ENCODE data around the gene HOXA10.

HOXA10 gene

DNA sequence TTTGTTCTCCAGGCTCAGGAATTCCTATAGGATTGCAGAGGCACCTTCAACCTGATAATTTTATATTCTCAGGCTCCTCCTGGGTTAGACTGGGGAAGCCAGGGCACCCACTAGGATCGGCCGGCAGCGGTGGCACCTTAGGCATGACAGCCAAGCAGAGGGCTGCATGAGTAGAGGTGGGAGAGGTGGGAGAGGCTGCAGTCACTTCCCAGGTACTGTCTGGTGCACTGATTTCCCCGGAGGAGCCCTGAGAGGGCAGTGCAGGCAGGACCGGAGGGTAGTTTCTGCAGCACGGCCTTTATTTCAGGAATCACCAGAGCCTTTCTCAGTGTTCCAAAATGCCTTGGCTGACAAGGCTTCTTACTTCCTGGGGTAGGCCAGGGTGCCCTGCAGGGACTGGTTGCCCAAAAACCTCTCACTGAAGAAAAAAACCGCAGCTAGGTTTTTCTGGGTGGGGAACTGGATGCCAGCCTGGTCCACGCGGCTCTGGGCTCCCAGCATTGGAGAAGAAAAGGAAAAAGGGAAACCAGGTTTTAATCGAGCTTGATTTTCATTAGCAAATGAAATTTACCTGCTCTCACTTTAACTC lies 29.3 kb upstream of the HOXA10 start:
- FAIRE-seq, result no peak

DNA sequence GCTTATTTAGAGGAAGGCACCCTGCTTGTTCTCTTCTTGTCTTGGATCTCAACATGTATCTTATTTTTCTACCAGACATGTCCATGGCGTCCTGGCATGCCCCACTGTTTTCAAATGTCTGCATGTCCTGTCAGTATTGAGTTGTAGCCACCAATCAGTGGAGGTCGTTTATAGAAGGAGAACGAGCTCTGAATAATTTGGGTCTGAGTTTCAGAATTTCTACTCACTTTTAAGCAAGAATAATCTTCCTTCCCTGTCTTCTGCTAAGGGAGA lies 28.7 kb upstream of the HOXA10 start:
- FAIRE-seq, result no peak

DNA sequence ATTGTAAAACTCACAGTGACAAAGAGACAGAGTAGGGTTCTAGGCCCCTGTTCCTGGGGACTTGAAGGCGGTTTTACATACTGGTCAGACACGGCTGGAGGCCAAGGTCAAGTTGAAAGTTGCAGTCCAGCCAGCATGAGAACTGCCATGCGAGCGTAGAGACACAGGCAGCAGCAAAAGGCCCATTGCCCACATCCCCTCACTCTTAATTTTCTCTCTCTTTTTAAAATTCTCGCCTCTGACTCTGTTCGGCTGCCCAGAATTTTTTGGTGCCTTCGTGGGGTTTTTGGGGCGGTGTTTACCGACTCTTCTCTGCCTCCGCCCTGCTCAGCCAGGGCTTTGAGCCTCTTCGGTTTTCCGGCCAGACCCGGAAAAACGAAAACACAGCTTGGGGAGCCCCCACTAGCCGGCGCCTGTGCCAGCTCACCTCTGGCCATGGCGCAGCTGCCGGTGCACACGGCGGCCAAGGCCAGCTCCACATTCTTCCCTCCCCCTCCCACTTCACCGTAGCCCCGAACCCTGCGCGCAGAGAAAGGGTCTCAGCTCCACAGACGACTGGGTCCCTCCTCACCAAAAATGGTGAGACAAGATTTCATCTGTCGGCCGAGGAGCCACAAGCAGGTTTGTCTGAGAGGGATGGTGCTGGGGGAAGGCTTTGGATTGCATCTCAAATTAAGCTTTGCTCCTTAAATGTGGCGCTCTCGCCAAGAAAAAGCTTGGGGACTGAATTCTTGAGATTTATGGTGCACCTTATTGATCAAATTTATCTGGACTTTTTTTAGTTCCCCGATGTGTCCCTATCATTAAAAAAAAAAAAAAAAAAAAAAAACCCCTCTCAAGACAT lies 28.1 kb upstream of the HOXA10 start:
- no peak for FAIRE-seq

DNA sequence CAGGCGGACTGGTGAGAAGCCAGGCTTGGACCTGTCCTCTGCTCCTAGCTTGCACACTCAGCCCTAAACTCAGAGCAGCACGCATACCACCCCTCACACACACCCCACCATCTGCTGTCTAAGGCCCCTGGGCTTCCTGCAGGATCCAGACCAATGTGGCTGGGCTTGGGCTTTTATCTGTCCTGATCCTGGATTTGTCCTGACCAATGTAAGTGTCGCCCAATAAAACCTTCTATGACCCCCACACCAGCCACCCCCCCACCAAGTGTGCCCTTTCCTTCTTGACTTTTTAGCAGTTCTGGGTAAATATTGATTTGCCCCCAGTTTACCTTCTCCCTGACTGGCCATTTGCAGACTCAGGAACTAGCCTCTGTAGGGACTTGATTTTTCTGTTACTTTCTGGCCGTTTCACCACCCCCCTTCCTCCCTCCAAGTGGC lies 27.5 kb upstream of the HOXA10 start:
- no peak for FAIRE-seq

DNA sequence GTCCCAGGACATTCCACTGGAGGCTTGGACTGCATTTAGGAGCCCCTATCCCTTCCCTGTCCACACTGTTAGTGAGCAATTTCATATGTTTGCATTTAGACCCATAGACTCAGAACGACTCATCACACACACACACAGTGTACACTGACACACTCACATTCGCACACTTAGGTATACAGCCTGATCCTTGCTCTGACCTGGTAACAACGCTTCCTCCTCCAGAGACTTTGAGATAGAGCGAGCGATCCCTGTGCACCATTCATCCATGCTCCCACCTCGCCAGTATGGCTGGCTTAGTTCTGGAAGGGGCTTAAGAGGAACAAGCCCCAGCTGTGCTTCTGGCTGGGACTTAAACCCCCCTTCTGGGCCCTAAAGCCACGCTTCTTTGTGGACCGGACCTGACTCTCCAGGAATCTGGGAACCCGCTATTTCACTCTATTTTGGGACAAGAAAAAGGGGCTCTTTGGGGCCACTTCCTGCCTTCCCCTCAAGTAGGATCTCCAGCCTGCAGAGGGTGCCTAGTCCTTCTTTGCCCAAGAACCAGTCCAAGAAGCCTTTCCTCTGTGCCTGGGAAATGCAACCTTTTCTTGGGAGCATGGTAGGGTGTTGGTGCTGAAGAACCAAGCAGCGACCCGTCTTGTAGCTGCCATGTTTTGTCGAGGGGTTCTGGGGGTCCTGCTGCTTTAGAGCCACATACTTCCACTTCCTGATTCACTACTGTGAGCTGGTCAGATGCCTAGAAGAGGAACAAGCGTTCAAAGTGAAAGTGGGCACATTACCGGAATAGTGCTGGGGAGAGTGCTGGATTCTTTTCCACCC lies 26.9 kb upstream of the HOXA10 start:
- no peak for FAIRE-seq

DNA sequence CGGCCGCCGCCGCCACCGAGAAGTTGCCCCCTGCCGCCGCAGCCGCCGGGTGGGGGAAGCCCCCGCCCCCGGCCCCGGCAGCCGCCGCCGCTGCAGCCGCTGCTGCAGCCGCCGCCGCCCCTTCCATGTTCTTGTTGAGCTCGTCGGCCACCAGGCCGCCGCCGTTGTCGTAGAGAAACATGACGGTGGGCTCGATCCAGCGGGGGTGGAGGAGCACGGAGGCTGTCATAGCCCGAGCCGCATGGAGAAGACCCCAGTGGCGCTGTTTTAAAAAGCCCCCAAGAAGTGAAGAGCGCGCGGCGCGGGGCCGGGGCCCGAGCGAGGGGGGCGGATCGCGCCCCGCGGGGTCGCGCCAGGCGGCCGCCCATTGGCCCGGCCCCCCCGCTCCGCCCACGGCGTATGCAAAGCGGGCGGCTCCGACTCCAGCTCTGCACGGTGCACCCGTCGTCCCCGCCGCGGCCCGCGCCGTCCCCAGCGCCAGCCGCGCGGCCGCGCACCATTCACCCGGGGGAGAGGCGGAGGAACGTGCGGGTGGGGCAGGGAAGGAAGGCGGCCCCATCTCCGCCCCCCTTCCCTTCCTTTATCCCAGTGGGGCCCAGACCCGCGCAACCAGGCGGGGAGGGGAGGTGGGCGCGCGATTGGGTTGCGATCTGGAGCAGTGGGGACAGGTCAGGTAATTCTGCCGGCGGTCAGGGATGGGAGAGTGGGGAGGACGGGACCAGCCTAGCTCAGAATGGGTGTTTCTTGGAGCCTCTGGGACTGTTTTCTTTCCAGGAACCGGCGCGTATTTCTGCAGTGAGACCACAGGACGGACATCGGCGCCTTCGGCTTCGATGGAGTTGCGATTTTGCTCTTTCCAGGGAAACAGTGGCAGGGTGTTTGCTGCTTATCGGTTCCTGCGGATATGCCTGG lies 26.0 kb upstream of the HOXA10 start, which contains the start of gene HOXA13:
Gene HOXA13 (minus strand): TSS at position 243 of the 912 bp plus-strand sequence. CDS start 14 bp downstream, at position 229.
- FAIRE-seq, result no peak

DNA sequence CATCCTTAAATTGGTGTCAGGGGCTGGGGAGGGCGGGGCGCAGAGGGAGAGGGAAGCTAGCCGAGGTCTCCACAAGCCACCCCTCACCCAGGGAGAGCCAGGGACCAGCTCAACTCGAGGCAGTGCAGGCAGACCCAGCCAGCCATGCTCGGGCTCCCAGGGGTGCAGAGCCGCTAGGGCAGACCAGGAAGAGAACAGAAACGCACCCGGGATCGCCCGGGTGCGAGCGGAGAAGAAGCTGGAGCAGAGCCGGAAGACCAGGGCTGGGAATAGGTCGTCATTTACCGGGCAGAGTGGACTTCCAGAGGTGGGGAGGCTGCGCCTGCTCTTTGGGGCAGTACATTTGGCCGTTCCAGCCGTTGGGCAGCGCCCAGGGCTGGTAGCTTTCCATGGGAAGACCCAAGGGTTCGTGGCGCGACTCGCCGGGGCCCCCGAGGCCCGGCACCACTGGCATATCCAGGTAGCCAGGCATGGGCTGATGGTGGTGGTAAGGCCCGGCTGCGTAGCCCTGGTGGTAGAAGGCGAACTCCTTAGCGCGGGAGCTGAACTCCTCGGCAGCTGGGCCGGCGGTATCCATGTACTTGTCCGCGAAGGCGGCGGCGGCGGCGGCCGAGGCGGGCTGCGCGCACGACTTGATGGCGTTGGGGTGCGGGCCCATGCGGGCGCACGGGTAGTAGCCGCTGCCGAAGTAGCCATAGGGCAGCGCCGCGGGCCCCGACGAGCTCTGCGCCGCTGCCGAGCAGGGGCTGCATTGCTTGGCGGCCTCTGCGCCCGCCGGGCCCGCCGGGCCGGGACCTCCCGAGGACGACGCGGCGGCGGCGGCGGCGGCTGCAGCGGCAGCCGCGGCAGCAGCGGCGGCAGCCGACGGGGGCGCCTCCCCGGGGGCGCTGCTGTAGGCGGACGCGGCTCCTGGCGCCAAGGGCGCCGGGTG lies 25.0 kb upstream of the HOXA10 start:
- FAIRE-seq, result no peak

DNA sequence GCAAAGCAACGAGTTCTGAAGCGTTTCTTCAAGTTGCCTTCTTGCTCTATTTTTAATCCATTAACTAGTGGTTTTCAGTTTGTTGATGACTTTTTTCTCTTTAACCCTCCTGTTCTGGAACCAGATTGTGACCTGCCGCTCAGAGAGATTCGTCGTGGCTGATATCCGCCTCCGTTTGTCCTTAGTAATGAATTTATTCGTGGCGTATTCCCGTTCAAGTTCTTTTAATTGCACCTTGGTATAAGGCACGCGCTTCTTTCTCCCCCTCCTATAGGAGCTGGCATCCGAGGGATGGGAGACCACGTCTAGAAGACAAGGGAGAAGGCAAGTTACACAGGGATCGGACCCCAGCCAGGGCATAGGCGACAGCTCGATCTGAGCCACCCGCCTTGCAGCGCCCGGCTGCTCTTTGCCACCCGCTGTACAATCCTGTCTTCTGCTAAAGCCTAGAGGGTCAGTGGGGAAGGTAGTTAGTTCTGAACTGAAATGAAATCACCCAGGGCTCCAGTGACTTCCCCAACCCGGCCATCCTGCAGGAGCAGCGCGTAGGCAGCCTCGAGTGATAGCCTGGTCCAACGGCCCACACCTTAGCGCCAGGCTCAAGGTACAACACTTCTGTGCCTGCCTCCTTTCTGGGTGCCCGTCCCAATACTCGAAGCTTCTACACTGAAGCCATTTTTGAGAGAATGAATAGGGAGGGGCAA lies 24.2 kb upstream of the HOXA10 start:
- no peak for FAIRE-seq

DNA sequence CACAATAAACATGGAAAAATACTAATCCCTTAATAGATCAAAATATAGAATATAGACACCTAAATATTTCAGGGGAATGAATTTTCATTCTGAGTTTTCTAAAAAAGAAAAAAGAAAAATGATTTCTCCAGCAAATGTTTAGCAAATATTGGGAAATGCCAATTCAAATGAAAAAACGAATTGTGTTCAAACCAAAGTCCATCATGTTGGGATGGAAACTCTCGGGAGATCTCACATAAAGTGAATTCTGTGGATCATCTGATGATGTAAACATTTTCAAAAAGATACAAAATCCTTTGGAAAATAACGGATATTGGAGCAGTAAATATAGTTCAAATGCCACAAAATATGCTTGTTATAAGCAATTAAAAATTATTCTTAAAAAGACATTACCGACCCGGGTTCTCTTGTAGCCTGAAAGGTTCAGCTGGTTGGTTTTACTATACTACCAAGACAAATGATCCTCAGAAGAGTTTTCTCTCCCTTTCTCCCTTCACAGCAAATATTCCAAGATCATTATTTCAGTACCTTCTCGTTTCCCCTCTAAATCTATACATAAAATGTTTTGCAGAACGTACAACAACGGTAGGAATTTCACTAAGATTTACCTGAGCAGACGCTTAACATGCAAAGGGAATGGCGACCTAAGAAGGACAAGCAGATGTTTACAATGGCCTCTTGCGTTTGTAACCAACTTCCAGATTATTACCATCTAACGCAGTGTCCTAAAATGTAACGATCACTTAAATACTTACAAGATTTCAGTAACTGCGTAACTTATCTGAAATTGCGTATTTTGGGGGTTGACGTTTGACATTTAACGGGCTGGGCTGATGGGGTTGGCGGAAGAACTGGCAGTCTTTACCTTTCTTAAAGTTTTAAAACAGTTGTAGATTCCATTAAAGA lies 23.3 kb upstream of the HOXA10 start:
- no peak for FAIRE-seq

DNA sequence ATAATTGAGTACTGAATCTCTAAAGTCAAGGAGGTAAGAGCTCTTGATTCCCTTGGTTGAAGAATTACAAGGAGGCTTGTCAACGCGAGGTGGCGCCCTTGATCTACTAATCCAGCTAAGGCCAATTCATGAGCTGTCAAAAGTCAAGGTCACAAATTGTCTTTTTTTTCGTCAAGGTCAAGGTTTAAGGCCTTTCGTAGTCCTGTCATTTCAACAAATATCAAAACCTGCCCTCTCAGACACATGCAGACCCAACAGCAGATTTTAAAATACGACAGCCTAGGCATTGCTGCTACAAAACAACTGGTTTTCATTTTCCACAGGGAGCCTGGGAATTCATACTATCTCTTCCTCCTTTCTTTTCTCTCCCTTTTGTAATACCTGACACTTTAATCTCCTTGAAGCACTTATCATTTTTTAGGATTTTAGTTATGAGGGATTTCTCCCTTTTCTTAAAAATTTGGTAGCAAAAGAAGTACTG lies 22.2 kb upstream of the HOXA10 start:
- peak; percentile 58 for FAIRE-seq

DNA sequence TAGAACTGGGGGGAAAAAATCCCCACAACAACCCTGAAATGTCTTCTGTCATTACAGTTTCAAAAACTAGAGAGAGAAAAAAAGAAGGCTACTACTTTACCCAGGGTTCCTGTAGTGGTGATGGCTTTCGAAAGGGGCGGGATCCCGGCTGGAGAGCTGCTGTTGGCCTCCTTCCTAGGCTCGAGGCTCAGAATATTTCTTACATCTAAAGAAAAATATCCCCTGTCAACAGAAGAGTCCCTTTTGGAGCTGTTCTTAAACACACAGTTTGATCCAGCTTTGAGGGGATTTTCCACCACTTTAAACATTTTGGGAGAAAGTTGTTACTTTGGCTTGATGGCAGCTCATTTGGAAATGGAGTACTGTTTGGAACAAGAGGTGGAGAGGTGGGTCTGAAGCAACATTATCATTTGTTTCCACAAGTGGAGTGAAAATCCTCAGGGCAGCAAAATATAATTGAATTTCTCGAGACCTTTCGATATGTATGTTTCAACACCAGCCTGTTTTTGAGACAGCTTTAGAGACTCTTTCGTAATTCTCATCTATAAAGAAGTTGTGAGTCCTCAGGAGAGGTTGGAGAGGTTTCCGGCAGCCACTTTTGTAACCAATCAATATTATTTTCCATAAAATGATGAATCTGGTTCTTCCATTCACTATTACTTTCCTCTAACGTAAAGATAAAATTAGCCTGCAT lies 20.7 kb upstream of the HOXA10 start:
- no peak for FAIRE-seq

DNA sequence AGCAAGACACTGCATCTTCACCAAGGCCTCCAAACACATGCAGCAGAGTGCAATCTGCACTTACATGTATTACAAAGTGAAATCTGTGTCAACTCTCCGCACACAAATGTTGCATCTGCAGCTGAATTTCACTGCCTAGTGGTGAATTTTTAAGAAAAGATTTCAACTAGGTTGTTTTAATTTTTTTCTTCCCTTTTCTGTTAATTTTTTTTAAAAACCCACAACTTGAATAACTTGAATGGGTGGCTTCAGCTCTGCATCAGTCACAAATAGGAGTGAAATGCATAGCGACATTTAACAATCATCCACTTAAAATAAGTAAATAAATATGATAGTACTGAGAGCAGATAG lies 19.9 kb upstream of the HOXA10 start:
- FAIRE-seq, result no peak

DNA sequence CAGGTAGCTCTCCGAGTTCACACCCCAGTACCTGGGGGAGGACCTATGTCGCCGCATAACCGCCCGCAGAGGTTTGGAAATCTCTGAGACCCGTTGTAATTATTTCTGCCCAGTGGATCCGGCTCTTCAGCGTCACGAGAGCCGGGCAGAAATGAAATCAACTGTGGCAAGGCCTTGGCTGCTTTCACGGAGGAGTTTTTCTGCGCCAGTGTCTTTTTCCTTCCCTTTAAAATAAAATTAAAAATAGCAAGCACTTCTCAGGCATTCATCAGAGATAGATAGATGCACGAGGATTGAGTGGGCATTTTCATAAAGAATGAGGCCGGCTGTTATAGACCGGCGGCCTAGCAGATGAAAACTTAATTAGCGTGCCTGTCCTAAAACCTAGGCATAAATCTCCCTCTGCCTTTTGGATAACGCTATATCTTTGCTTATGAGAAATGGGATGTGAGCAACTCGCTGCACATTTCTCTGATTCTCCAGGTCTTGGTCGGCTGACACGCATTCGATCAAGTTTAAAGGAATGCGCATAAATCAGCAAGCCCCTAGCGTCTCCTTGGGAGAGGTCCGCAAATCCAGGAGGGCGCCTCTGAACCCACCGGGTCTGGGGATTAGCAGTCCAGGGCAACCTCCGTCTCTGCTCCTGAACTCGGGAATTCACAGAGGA lies 19.3 kb upstream of the HOXA10 start:
- no peak for FAIRE-seq

DNA sequence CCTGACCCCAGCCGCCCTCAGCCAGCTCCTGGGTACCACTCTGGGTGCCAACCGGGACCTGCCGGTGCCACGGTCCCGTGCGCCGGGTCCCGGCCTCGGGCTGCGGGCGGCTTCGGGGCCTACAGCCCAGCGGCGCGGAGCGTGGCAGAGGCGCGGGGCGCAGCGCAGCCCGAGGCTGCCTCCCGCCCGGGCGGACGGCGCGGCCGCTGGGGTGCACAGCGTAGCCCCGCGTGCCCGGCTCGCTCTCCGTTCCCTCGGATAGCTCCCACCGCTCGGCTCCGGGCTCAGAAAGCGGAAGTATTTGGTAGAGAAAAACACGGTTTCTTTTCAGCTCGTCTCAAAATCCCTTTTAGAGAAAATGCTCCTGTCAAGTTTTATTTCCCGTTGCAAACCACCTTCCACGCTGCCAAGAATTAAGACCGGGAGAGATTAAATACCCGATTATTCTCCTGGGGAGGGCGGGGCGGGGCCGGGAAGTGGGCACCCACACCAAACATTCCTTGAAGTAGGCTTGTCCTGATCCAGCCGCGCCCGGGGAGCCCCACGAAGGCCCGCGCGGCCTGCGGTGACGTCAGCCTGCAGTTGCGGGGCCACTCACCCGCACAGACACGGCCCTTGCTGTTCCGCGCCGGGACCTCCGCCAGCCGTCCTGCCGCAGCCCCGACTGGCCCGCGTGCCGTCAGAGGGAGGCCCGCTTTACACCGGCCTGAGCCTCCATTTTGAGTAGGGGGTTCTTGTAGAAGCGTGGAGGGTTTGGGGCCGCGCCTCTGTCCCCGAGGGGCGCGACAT lies 18.6 kb upstream of the HOXA10 start:
- no peak for FAIRE-seq

DNA sequence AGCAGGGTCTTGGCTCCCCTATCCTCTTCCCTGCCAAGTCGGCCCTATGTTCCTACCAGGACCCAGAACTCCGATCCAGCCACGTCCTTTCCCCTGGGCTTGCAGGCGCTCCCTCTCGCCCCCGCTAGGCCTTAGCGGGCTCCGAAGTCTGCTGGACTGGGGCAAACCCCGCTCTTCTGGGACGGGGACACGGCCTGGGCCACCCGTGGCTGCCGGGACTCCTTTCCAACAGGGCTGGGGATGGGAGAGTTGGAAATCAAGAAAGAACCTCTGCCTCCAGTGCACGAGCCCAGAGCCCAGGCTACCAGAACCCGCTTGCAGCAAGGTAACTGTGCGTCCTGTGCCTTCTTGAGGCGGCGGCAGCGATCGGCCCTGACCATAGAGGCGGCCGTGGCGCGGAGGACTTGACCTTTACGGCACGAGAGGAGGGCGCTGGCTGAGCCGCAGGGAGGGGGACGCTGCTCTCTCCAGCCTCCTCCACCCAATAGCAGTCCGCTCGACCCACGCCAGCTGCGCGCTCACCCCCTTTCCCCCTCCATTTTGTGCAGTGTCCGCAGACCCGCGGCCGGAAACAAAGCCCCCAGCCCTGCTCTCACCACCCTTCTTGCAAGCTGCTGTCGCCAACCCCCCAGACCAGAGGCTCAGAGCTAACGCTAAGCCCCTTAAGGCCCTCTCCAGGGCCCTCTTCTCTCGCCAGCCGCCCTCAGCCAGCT lies 17.9 kb upstream of the HOXA10 start:
- FAIRE-seq, result no peak

DNA sequence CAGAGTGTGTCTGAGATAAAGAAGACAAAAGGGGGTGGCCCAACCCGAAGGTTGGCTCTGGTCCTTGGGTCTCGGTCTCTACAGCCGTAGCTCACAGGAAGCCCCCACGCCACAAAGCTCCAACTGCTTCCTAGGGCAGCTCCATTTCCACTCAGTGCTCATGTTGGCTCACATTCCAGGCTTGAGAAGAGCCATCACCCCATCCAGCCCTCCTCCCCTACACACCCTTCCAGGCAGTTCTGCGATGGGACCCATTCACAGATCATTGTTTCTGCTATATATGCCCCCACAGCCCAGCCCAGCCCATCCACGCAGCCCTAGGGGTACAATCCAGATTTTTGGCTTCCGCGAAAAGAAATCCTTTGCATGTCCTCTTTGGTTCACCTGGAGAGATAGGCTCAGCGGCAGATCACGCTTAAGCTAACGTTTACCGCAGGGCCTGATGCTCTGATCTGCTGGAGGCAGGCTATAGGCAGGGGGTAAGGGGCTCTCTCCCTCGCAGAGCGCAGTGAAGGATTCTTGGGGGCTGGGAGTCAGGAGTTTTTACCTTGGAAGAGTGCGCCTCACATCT lies 17.1 kb upstream of the HOXA10 start:
- FAIRE-seq, result no peak

Measured in colon (tissue), 2 donors.